HG03432 (cell line): ENCODE measurements around the gene PXN.

ENCODE experiments used
- ATAC-seq: cut with Tn5 transposase; IDR thresholded peaks from one replicate; pipeline ENCODE4 v1.9.1; 2021; ENCODE audit warnings: mild to moderate bottlenecking, moderate library complexity; ENCODE audit not compliant: unreplicated experiment

The PXN gene

GRCh38 chr12:120181991-120182631 lies 83.4 kb downstream of the PXN start:
- no peak for ATAC-seq

- ATAC-seq = no peak
Observed at GRCh38 chr12:120180975-120181374, 84.6 kb downstream of the PXN start.

GRCh38 chr12:120175537-120175936 lies 90.0 kb downstream of the PXN start:
- ATAC-seq = no peak

GRCh38 chr12:120175062-120175461 lies 90.5 kb downstream of the PXN start:
- ATAC-seq = no peak

GRCh38 chr12:120172053-120172452 lies 93.5 kb downstream of the PXN start:
- ATAC-seq = no peak

GRCh38 chr12:120170631-120171030 lies 94.9 kb downstream of the PXN start:
- no peak for ATAC-seq

- no peak for ATAC-seq
Observed at GRCh38 chr12:120169946-120170345, 95.6 kb downstream of the PXN start.

GRCh38 chr12:120168337-120168736 lies 97.2 kb downstream of the PXN start:
- no peak for ATAC-seq

- ATAC-seq = no peak
Observed at GRCh38 chr12:120167529-120168095, 97.9 kb downstream of the PXN start.

GRCh38 chr12:120164293-120164692 lies 101.2 kb downstream of the PXN start:
- no peak for ATAC-seq

GRCh38 chr12:120162763-120163162 lies 102.8 kb downstream of the PXN start:
- ATAC-seq = no peak

GRCh38 chr12:120161852-120162251 lies 103.7 kb downstream of the PXN start:
- no peak for ATAC-seq
